ENCODE results near the gene PLA2G4B.
"Not testable (repeated sequence)": the region's sequence is repeated elsewhere in the genome, so short reads cannot be mapped to it uniquely, and the experiment has no call there.

The PLA2G4B gene

GRCh38 chr15:41827290-41827879, 11.3 kb upstream of the PLA2G4B start:
- FAIRE-seq = no peak
- DNase-seq (ENCODE audit: insufficient read length, low spot score) = no peak
- TF ChIP-seq POLR2A (IDR thresholded peaks at IDR 0.05; ENCODE audit: low read depth, low read length) = no peak

GRCh38 chr15:41827880-41828806, 10.5 kb upstream of the PLA2G4B start, which contains the start of gene JMJD7:
JMJD7 (plus strand) TSS chr15:41828092; CDS start chr15:41828125, 33 bp downstream.
- TF ChIP-seq POLR2A (IDR thresholded peaks at IDR 0.05; ENCODE audit: low read depth, low read length) = peak; percentile 69
- FAIRE-seq (no peak), DNase-seq (ENCODE audit: insufficient read length, low spot score) (peak; percentile 97)

- FAIRE-seq (no peak), DNase-seq (ENCODE audit: insufficient read length, low spot score) (no peak)
- TF ChIP-seq POLR2A (IDR thresholded peaks at IDR 0.05; ENCODE audit: low read depth, low read length) = no peak
These were observed 9.9 kb upstream of the PLA2G4B start for GRCh38 chr15:41828807-41829141.

- TF ChIP-seq POLR2A (IDR thresholded peaks at IDR 0.05; ENCODE audit: low read depth, low read length) = no peak
- DNase-seq (ENCODE audit: insufficient read length, low spot score) (no peak), FAIRE-seq (no peak)
These were observed 8.5 kb upstream of the PLA2G4B start for GRCh38 chr15:41829959-41830646.

- FAIRE-seq; DNase-seq (ENCODE audit: insufficient read length, low spot score): not testable (repeated sequence)
These were observed 7.4 kb upstream of the PLA2G4B start for GRCh38 chr15:41831291-41831690.

- TF ChIP-seq POLR2A (IDR thresholded peaks at IDR 0.05; ENCODE audit: low read depth, low read length) = no peak
- FAIRE-seq = no peak
- DNase-seq (ENCODE audit: insufficient read length, low spot score) = no peak
These were observed 6.4 kb upstream of the PLA2G4B start for GRCh38 chr15:41832208-41832607.

- DNase-seq (ENCODE audit: insufficient read length, low spot score) (no peak), FAIRE-seq (no peak)
- TF ChIP-seq POLR2A (IDR thresholded peaks at IDR 0.05; ENCODE audit: low read depth, low read length) = no peak
These were observed 5.8 kb upstream of the PLA2G4B start for GRCh38 chr15:41832875-41833274.

GRCh38 chr15:41834096-41834495, 4.6 kb upstream of the PLA2G4B start:
- FAIRE-seq (no peak), DNase-seq (ENCODE audit: insufficient read length, low spot score) (no peak)
- TF ChIP-seq POLR2A (IDR thresholded peaks at IDR 0.05; ENCODE audit: low read depth, low read length) = no peak

GRCh38 chr15:41836073-41836472, 2.6 kb upstream of the PLA2G4B start:
- no peak for FAIRE-seq

GRCh38 chr15:41836713-41837454, 1.8 kb upstream of the PLA2G4B start:
- no peak for FAIRE-seq
- TF ChIP-seq POLR2A (IDR thresholded peaks at IDR 0.05; ENCODE audit: low read depth, low read length) = no peak
- no peak for DNase-seq (ENCODE audit: insufficient read length, low spot score)

More at GRCh38 chr15:41836073-41836472, 2.6 kb upstream of the PLA2G4B start:
- no peak for TF ChIP-seq POLR2A (IDR thresholded peaks at IDR 0.05; ENCODE audit: low read depth, low read length)
- DNase-seq (ENCODE audit: insufficient read length, low spot score) = no peak

- FAIRE-seq = no peak
- no peak for TF ChIP-seq POLR2A (IDR thresholded peaks at IDR 0.05; ENCODE audit: low read depth, low read length)
- DNase-seq (ENCODE audit: insufficient read length, low spot score) = no peak
These were observed 1.3 kb downstream of the PLA2G4B start for GRCh38 chr15:41839781-41840491.

GRCh38 chr15:41840673-41841072, 2.0 kb downstream of the PLA2G4B start:
- DNase-seq (ENCODE audit: insufficient read length, low spot score) (no peak), FAIRE-seq (no peak)
- no peak for TF ChIP-seq POLR2A (IDR thresholded peaks at IDR 0.05; ENCODE audit: low read depth, low read length)

GRCh38 chr15:41841131-41841530, 2.5 kb downstream of the PLA2G4B start:
- DNase-seq (ENCODE audit: insufficient read length, low spot score) (no peak), FAIRE-seq (no peak)
- TF ChIP-seq POLR2A (IDR thresholded peaks at IDR 0.05; ENCODE audit: low read depth, low read length) = no peak

Data from H54 (cell line).